ENCODE measurements around the gene INAFM2. TPM values are rescaled to one million over a fixed set of nuclear protein-coding genes. Genes with fewer than 3 reads are reported as not detected.

Gene INAFM2
- total and polyA plus RNA-seq, 9 of the 15 experiments (the other 6 are each of a cell fraction or from before 2014, with no cell fraction given), result 11.8 to 43.1 (median 27.2) TPM

- TF ChIP-seq SIN3A (IDR thresholded peaks at IDR 0.05; ENCODE audit: borderline replicate concordance in 2 of 2, control insufficient read depth in 1 of 2, low read depth in 2 of 2, low read length in 2 of 2) (0 out of 4 replicates have a peak, but pooled peaks of 1 of the 2 experiments have one; percentile 4), TEAD1 (CRISPR knock-in tag; IDR thresholded peaks at IDR 0.05) (peak in 1 of 2 experiments; percentile 58; a peak in 1 of 4 replicates), ERF (CRISPR knock-in tag; IDR thresholded peaks at IDR 0.05) (no peak), GATAD2A (IDR thresholded peaks at IDR 0.05) (no peak), CHD2 (IDR thresholded peaks at IDR 0.05; ENCODE audit: low read depth, low read length) (peak; percentile 50), ZNF592 (IDR thresholded peaks at IDR 0.05) (peak; percentile 63; the same call in 1 of the 2 replicates), TFAP4 (CRISPR knock-in tag; IDR thresholded peaks at IDR 0.05; ENCODE audit: borderline replicate concordance) (peak; percentile 62; the same call in 1 of the 2 replicates), MNT (conservative IDR thresholded peaks at IDR 0.05) (peak; percentile 23 to 59; a peak in 2 of 4 replicates), CREB1 (IDR thresholded peaks at IDR 0.05) (no peak), CREB1 (CRISPR knock-in tag; IDR thresholded peaks at IDR 0.05) (0 out of 2 replicates have a peak, but pooled peaks have one; percentile 14), ZNF431 (CRISPR knock-in tag; IDR thresholded peaks at IDR 0.05) (peak; percentile 54; the same call in 1 of the 2 replicates), ZKSCAN3 (CRISPR knock-in tag; IDR thresholded peaks at IDR 0.05) (no peak), ATF1 (CRISPR knock-in tag; IDR thresholded peaks at IDR 0.05) (no peak), ATF1 (tag; IDR thresholded peaks at IDR 0.05) (no peak), GATAD2B (IDR thresholded peaks at IDR 0.05; ENCODE audit: borderline replicate concordance) (0 out of 2 replicates have a peak, but pooled peaks have one; percentile 31), U2AF1 (optimal IDR thresholded peaks at IDR 0.05; ENCODE audit: low read depth, low read length) (peak; percentile 71), ARHGAP35 (IDR thresholded peaks at IDR 0.05; ENCODE audit: partially characterized antibody) (no peak), RBM39 (optimal IDR thresholded peaks at IDR 0.05; ENCODE audit: low read depth, low read length) (no peak), TBP (optimal IDR thresholded peaks at IDR 0.05; ENCODE audit: low read depth, low read length) (peak; percentile 16), FOXM1 (IDR thresholded peaks at IDR 0.05; ENCODE audit: low read depth) (no peak), FOXM1 (CRISPR knock-in tag; IDR thresholded peaks at IDR 0.05; ENCODE audit: low read depth) (0 out of 2 replicates have a peak, but pooled peaks have one; percentile 48), CTBP1 (IDR thresholded peaks at IDR 0.05; ENCODE audit: borderline replicate concordance) (peak; percentile 75; the same call in 1 of the 2 replicates), TAF1 (IDR thresholded peaks at IDR 0.05; ENCODE audit: control insufficient read depth, extremely low read depth, insufficient read depth, low read length, severe bottlenecking) (no peak), DPF2 (IDR thresholded peaks at IDR 0.05) (no peak)
Measured at GRCh38 chr15:40290918-40291574, 32.4 kb upstream of the INAFM2 start (continued).

Data from K562 (cell line).